GM12872 (cell line): ENCODE results near the gene CTSF.

Experiments
- CTCF ChIP-seq: IDR thresholded peaks from 3 replicates; pipeline ENCODE4 v1.5.1; 2011; ENCODE audit warnings: low read depth, mild to moderate bottlenecking, low read length, moderate library complexity; ENCODE audit not compliant: insufficient read depth

Gene CTSF

GRCh38 chr11:66564984-66565383, 3.4 kb downstream of the CTSF start:
- no peak for TF ChIP-seq CTCF

- TF ChIP-seq CTCF: no peak
These were observed 3.9 kb downstream of the CTSF start for GRCh38 chr11:66564538-66564937.

DNA sequence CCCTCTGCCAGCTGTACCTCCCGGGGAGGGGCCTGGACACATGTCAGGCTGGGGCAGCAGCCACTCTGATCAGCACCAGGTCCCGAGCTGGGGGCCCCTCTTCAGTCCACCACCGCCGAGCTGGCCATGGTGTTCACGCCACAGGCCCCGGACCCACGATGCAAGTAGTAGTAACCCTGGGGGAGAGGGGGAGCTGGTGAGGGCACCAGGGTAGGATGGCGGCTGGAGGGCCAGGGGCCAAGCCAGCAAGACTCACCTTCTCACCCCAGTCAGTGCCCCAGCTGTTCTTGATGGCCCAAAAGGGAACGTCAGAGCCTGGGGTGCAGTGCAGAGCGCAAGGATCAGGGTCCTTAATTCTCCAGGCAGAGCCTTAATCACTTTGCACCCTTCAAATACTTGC, 4.6 kb downstream of the CTSF start:
- no peak for TF ChIP-seq CTCF

DNA sequence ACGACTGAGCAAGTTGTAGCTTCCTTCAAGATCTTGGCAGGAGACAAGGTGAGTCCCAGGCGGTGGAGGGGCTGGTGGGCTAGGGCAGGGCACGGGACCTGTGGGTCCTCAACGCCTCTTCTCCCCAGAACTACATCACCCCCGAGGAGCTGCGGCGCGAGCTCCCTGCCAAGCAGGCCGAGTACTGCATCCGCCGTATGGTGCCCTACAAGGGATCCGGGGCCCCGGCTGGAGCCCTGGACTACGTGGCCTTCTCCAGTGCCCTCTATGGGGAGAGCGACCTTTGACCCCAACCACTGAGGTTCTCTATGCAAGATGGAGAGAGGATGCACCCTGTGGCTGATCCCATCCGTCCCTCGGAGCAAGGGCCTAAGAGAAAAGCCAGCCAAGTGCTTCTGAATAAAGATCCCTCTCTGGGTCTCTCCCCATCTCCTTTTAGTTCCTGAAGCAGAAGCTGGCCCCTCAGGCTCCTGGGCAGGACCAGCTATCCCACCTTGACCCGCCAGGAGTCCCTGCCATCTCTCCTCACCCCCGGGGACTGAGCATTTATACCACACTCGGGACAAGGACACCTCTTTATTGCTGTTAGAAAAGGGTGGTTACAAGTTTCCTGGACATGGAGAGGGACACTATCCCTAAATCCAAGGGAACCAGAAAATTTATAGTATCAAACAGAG, 5.4 kb downstream of the CTSF start:
- TF ChIP-seq CTCF: no peak

- no peak for TF ChIP-seq CTCF
These were observed 6.1 kb downstream of the CTSF start for GRCh38 chr11:66562275-66562674.

- no peak for TF ChIP-seq CTCF
These were observed 6.5 kb downstream of the CTSF start for GRCh38 chr11:66561975-66562248.

DNA sequence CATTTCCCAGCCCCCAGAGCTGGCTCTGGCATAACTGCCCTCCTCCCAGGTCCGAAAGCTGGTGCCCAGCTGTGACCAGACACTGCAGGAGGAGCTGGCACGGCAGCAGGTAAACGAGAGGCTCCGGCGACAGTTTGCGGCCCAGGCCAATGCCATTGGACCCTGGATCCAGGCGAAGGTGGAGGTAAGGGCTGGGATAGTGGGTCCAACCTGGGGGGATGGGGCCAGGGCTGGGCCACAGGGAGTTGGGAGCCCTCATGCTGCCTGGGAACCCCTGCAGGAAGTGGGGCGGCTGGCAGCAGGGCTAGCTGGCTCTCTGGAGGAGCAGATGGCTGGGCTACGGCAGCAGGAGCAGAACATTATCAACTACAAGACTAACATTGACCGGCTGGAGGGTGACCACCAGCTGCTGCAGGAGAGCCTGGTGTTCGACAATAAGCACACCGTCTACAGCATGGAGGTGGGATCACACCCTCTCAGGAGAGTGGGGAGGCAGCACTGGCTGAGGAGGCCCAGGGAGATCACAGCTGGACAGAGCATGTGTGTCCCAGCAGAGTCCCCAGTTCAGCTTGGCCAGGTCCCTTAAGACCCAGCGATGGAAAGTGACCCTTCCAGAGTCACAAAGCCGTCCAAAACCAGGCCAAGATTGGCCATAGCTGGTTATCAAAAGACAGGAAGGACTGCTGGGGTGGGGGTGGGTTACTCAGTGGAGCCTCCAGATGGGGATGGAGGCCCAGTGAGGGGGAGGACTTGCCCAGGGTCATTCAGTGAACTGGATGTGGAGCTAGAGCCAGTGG, 7.0 kb downstream of the CTSF start:
- TF ChIP-seq CTCF: no peak
